IMR-90 (cell line): ENCODE data around the gene NELL1. TPM values are rescaled to one million over a fixed set of nuclear protein-coding genes. Genes with fewer than 3 reads are reported as not detected.

Experiments
- ATAC-seq: fragments of 200-7000 bp; cut with Tn5 transposase; 2 replicates; pipeline ENCODE4 v1.9.1; 2020; ENCODE audit warnings: low read depth, mild to moderate bottlenecking, moderate library complexity
- BruUV-seq: library from RNA; stranded (reverse); fragments of 400-500 nt; replicated peaks from 2 replicates; lab custom pipeline; 2021; lab: Mats Ljungman, UMichigan
- CTCF ChIA-PET: fragments of 300-600 bp; formaldehyde crosslinking; extraction: SDS; loops from one replicate; lab custom pipeline; 2021; ENCODE audit warnings: antibody characterized with exemption; lab: Yijun Ruan, JAX
- POLR2A ChIA-PET: fragments of 300-600 bp; sonication (Branson Sonifier 250); formaldehyde crosslinking; loops from one replicate; lab custom pipeline; 2022; ENCODE audit warnings: antibody characterized with exemption; ENCODE audit not compliant: unreplicated experiment; lab: Charles Lee
- DNase-seq: peaks from one replicate; pipeline ENCODE4 v3.0.0; 2013
- H2AFZ ChIP-seq: replicated peaks from 2 replicates; pipeline ENCODE3; 2013; ENCODE audit warnings: low read length, mild to moderate bottlenecking; ENCODE audit not compliant: poor library complexity
- H2AK5ac ChIP-seq: 2 replicates; pipeline ENCODE4 v1.6.1; 2013; ENCODE audit warnings: low read depth, low read length, inconsistent platforms
- H2AK9ac ChIP-seq: replicated peaks from 2 replicates; pipeline ENCODE3; 2013; ENCODE audit warnings: mild to moderate bottlenecking, low read depth, low read length, moderate library complexity; ENCODE audit not compliant: poor library complexity
- H2BK120ac ChIP-seq: 2 replicates; pipeline ENCODE4 v1.6.1; 2013; ENCODE audit warnings: low read depth, low read length, inconsistent platforms
- H2BK15ac ChIP-seq: 3 replicates; pipeline ENCODE4 v1.6.1; 2013; ENCODE audit warnings: low read depth, low read length, inconsistent platforms
- H2BK20ac ChIP-seq: 2 replicates; pipeline ENCODE4 v1.6.1; 2013; ENCODE audit warnings: low read depth, mild to moderate bottlenecking, inconsistent platforms, low read length, moderate library complexity
- H2BK5ac ChIP-seq: 2 replicates; pipeline ENCODE4 v1.6.1; 2013; ENCODE audit warnings: mild to moderate bottlenecking, low read depth, low read length, inconsistent platforms; ENCODE audit not compliant: poor library complexity, severe bottlenecking
- H3K14ac ChIP-seq: replicated peaks from 2 replicates; pipeline ENCODE4 v1.6.1; 2013; ENCODE audit warnings: low read depth, low read length, inconsistent platforms
- H3K18ac ChIP-seq: 2 replicates; pipeline ENCODE4 v1.6.1; 2013; ENCODE audit warnings: low read depth, low read length, control low read depth
- H3K23ac ChIP-seq: 2 replicates; pipeline ENCODE4 v1.6.1; 2013; ENCODE audit warnings: low read depth, low read length, inconsistent platforms
- H3K27ac ChIP-seq: 2 replicates; pipeline ENCODE4 v1.5.1; 2013; ENCODE audit warnings: mild to moderate bottlenecking, control low read depth, low read length; ENCODE audit not compliant: insufficient read depth
- H3K27me3 ChIP-seq: 2 replicates; pipeline ENCODE4 v1.6.1; 2013; ENCODE audit warnings: low read length; ENCODE audit not compliant: control insufficient read depth, insufficient read depth
- H3K36me3 ChIP-seq: 2 replicates; pipeline ENCODE4 v1.6.1; 2013; ENCODE audit warnings: low read length, mixed read lengths; ENCODE audit not compliant: control insufficient read depth, insufficient read depth
- H3K4ac ChIP-seq: 2 replicates; pipeline ENCODE4 v1.6.1; 2013; ENCODE audit warnings: low read depth, low read length, inconsistent platforms
- H3K4me1 ChIP-seq: 2 replicates; pipeline ENCODE4 v1.6.1; 2013; ENCODE audit warnings: low read length, mixed read lengths; ENCODE audit not compliant: control insufficient read depth, insufficient read depth
- H3K4me2 ChIP-seq: 2 replicates; pipeline ENCODE4 v1.6.1; 2013; ENCODE audit warnings: low read depth, mild to moderate bottlenecking, control low read depth, low read length, moderate library complexity
- H3K4me3 ChIP-seq: 2 replicates; pipeline ENCODE4 v1.5.1; 2013; ENCODE audit warnings: low read depth, mild to moderate bottlenecking, control low read depth, low read length, moderate library complexity; ENCODE audit not compliant: insufficient read depth
- H3K56ac ChIP-seq: 2 replicates; pipeline ENCODE4 v1.6.1; 2013; ENCODE audit warnings: low read length, inconsistent platforms; ENCODE audit not compliant: insufficient read depth; ENCODE audit errors: extremely low read depth
- H3K79me1 ChIP-seq, 2 experiments: 2 replicates each; pipeline ENCODE4 v1.6.1; 2013; ENCODE audit warnings: low read length in 2 of 2, inconsistent platforms in 1 of 2, low read depth in 1 of 2
- H3K9ac ChIP-seq: 2 replicates; pipeline ENCODE4 v1.6.1; 2013; ENCODE audit warnings: low read depth, low read length, control low read depth
- H3K9me1 ChIP-seq: 2 replicates; pipeline ENCODE4 v1.6.1; 2013; ENCODE audit warnings: low read length, inconsistent platforms; ENCODE audit not compliant: insufficient read depth
- H3K9me3 ChIP-seq: 2 replicates; pipeline ENCODE4 v1.6.1; 2013; ENCODE audit warnings: low read length; ENCODE audit not compliant: control insufficient read depth, insufficient read depth
- H4K20me1 ChIP-seq: 2 replicates; pipeline ENCODE4 v1.6.1; 2013; ENCODE audit warnings: low read length, inconsistent platforms; ENCODE audit not compliant: insufficient read depth
- H4K5ac ChIP-seq: 2 replicates; pipeline ENCODE4 v1.6.1; 2013; ENCODE audit warnings: mild to moderate bottlenecking, low read depth, low read length, control low read depth
- H4K8ac ChIP-seq, 2 experiments: 2 replicates each; pipeline ENCODE4 v1.6.1; 2013; ENCODE audit warnings: low read depth in 2 of 2, low read length in 2 of 2, control low read depth in 1 of 2, inconsistent platforms in 1 of 2
- H4K91ac ChIP-seq: 2 replicates; pipeline ENCODE4 v1.6.1; 2013; ENCODE audit warnings: low read depth, low read length, inconsistent platforms; ENCODE audit not compliant: insufficient read depth
- CEBPB ChIP-seq: IDR thresholded peaks from 2 replicates; pipeline ENCODE4 v1.6.1; 2012; ENCODE audit warnings: low read depth, low read length, improper control_type of control experiment
- CHD1 ChIP-seq: IDR thresholded peaks from 2 replicates; pipeline ENCODE4 v1.6.1; 2012; ENCODE audit warnings: low read depth, low read length, improper control_type of control experiment
- MAFK ChIP-seq: IDR thresholded peaks from 2 replicates; pipeline ENCODE4 v1.6.1; 2012; ENCODE audit warnings: low read depth, low read length, improper control_type of control experiment
- NFE2L2 ChIP-seq: fragments of 150-350 bp; IDR thresholded peaks from 2 replicates; pipeline ENCODE4 v1.6.1; 2016; ENCODE audit warnings: low read depth, mild to moderate bottlenecking, low read length
- RAD21 ChIP-seq: IDR thresholded peaks from 2 replicates; pipeline ENCODE4 v1.6.1; 2012; ENCODE audit warnings: low read length, improper control_type of control experiment
- RCOR1 ChIP-seq: IDR thresholded peaks from 2 replicates; pipeline ENCODE4 v1.6.1; 2012; ENCODE audit warnings: mild to moderate bottlenecking, low read length, improper control_type of control experiment; ENCODE audit not compliant: insufficient replicate concordance
- RFX5 ChIP-seq: IDR thresholded peaks from 2 replicates; pipeline ENCODE4 v1.8.0; 2012; ENCODE audit warnings: low read depth, mild to moderate bottlenecking, low read length, moderate library complexity
- WGBS, 2 experiments: methylation state at CpG; one replicate each; pipeline versions ENCODE4 v1.1.5 to v1.1.7; 2013; ENCODE audit warnings: missing lambda C conversion rate in 2 of 2; ENCODE audit not compliant: insufficient read length in 1 of 2; ENCODE audit errors: extremely low coverage in 2 of 2; 5-methylcytosine and 5-hydroxymethylcytosine counted together
- dilution Hi-C: fragments of 300-500 bp; cut with HindIII; formaldehyde crosslinking; loops from one replicate; pipeline ENCODE4 v1.14.3; 2018; ENCODE audit warnings: low sequenced_read_pairs; ENCODE audit not compliant: unreplicated experiment
- in situ Hi-C: fragments of 300-500 bp; cut with MboI; formaldehyde crosslinking; loops from 3 replicates; pipeline ENCODE4 v1.14.3; 2019; ENCODE audit warnings: low sequenced_read_pairs, inconsistent platforms, mixed read lengths
- intact Hi-C: fragments of 100-400 bp; cut with micrococcal nuclease; formaldehyde crosslinking; loops from 2 replicates; pipeline ENCODE4 v1.10.0; 2022
- polyA plus RNA-seq, 3 experiments: library from polyadenylated mRNA; depleted of rRNA; stranded (reverse); fragments of >200 nt; gene quantifications; 2 replicates each; pipeline ENCODE4 v1.2.3, GENCODE V29; 2012; ENCODE audit warnings: low replicate concordance in 1 of 3
- total RNA-seq: library from RNA; depleted of rRNA; stranded (reverse); fragments of >200 nt; gene quantifications from 2 replicates; pipeline ENCODE4 v1.2.3, GENCODE V29; 2012
- TF ChIP-seq, protein P1 (sequence below): conservative IDR thresholded peaks from 2 replicates; pipeline ENCODE4 v1.5.1; 2012; ENCODE audit warnings: mild to moderate bottlenecking, low read depth, low read length, improper control_type of control experiment
- TF ChIP-seq, protein P2 (sequence below): fragments of 150-350 bp; IDR thresholded peaks from 2 replicates; pipeline ENCODE4 v1.6.1; 2016; ENCODE audit warnings: low read depth, mild to moderate bottlenecking, low read length, moderate library complexity, borderline replicate concordance

The NELL1 gene
- total and polyA plus RNA-seq, 2 of the 4 experiments (the other 2 are of a cell fraction) = not detected

DNA sequence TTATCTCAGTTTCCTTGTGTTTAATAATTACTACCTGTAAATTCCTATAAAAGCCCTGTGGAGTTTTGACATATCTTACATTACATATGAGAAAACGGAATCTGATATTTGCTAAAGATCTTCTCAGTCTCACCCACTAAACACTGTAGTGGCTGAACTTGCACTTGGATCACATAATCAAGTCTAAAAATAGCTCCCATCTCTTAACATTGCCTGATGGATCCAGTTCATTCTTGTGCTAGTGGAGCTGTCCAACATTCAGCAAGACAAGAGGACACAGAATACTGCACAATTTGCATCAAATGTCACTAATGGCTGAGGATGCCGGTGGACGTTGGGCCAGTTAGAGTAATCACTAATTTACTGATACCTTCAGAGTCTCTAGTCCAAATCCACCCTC is 953.6 kb downstream of the NELL1 start:
- H4K91ac ChIP-seq = no peak overlapping the region
- H4K8ac ChIP-seq = no peak overlapping the region
- H2BK20ac ChIP-seq = no peak overlapping the region
- no peak for DNase-seq
- ChIA-PET CTCF (no interaction called here), POLR2A (no interaction called here)
- H3K9me3 ChIP-seq = peaks cover 14% of the 10 kb centered on the region
- H3K23ac ChIP-seq = no peak overlapping the region
- no peak overlapping the region for H3K9ac ChIP-seq
- intact Hi-C loops = no loop called here
- H3K4me1 ChIP-seq = no peaks in the 10 kb centered on the region
- no peaks in the 10 kb centered on the region for H3K9me1 ChIP-seq
- TF ChIP-seq, protein P1, sequence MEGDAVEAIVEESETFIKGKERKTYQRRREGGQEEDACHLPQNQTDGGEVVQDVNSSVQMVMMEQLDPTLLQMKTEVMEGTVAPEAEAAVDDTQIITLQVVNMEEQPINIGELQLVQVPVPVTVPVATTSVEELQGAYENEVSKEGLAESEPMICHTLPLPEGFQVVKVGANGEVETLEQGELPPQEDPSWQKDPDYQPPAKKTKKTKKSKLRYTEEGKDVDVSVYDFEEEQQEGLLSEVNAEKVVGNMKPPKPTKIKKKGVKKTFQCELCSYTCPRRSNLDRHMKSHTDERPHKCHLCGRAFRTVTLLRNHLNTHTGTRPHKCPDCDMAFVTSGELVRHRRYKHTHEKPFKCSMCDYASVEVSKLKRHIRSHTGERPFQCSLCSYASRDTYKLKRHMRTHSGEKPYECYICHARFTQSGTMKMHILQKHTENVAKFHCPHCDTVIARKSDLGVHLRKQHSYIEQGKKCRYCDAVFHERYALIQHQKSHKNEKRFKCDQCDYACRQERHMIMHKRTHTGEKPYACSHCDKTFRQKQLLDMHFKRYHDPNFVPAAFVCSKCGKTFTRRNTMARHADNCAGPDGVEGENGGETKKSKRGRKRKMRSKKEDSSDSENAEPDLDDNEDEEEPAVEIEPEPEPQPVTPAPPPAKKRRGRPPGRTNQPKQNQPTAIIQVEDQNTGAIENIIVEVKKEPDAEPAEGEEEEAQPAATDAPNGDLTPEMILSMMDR = no peak
- TF ChIP-seq CEBPB (no peak), MAFK (no peak), CHD1 (no peak), NFE2L2 (no peak), RFX5 (no peak), RCOR1 (no peak), RAD21 (no peak)
- TF ChIP-seq, protein P2, sequence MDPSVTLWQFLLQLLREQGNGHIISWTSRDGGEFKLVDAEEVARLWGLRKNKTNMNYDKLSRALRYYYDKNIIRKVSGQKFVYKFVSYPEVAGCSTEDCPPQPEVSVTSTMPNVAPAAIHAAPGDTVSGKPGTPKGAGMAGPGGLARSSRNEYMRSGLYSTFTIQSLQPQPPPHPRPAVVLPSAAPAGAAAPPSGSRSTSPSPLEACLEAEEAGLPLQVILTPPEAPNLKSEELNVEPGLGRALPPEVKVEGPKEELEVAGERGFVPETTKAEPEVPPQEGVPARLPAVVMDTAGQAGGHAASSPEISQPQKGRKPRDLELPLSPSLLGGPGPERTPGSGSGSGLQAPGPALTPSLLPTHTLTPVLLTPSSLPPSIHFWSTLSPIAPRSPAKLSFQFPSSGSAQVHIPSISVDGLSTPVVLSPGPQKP = no peak
- no peak overlapping the region for H3K14ac ChIP-seq
- H3K4me3 ChIP-seq = no peak overlapping the region
- no peak overlapping the region for H2BK5ac ChIP-seq
- ATAC-seq = no peak
- H3K4ac ChIP-seq = no peak overlapping the region
- no peak overlapping the region for H4K5ac ChIP-seq
- H3K36me3 ChIP-seq = no peaks in the 10 kb centered on the region
- H2BK120ac ChIP-seq = no peak overlapping the region
- H3K27ac ChIP-seq = no peak overlapping the region
- no peaks in the 10 kb centered on the region for H3K27me3 ChIP-seq
- no CpG with 5 or more reads among the region's 3 CpGs for WGBS, 2 experiments
- no peak overlapping the region for H3K56ac ChIP-seq
- in situ Hi-C loops = no loop called here
- no peak overlapping the region for H2BK15ac ChIP-seq
- no peak overlapping the region for H3K4me2 ChIP-seq
- H2AFZ ChIP-seq = no peak overlapping the region
- no peaks in the 10 kb centered on the region for H4K20me1 ChIP-seq
- H3K79me1 ChIP-seq = no peaks in the 10 kb centered on the region
- no TSS peak for BruUV-seq
- H3K18ac ChIP-seq = no peak overlapping the region
- H2AK9ac ChIP-seq = no peak overlapping the region
- dilution Hi-C loops = no loop called here
- no peak overlapping the region for H2AK5ac ChIP-seq
